ENCODE data around the gene ZBTB6.
"Not testable (repeated sequence)": the region's sequence is repeated elsewhere in the genome, so short reads cannot be mapped to it uniquely, and the experiment has no call there.

Gene ZBTB6

DNA sequence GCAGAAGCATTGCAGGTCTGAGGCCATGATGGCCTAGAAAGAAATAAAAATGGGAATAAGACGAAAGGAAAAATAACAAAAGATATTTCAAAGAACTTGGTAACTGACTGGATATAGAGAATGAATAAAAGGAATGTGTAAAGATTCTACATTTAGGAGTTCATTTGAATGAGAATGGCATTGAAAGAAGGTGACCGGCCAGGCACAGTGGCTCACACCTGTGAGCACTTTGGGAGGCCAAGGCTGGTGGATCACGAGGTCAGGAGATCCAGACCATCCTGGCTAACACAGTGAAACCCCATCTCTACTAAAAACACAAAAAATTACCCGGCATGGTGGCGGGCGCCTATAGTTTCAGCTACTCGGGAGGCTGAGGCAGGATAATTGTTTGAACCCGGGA is 9.6 kb upstream of the ZBTB6 start:
- no peak for DNase-seq

DNA sequence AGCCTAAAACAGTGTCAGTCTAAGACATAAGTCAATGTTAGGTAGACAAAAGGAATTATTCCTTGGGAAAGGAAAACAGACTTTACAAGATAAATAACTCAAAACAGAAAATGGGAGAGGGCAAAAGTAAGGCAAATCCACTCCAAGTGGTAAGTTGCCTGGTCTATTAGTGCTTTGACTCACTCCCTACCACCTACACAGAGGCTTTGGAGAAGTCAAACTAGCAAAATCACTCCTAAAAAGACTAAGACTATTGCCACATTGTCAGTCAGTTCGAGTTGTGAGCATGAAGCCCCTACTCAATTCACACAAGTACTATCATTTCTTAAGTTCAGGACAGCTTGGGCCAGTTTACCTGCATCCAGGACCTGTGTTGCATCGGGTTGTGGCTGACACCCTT is 5.2 kb upstream of the ZBTB6 start:
- DNase-seq, result no peak

DNA sequence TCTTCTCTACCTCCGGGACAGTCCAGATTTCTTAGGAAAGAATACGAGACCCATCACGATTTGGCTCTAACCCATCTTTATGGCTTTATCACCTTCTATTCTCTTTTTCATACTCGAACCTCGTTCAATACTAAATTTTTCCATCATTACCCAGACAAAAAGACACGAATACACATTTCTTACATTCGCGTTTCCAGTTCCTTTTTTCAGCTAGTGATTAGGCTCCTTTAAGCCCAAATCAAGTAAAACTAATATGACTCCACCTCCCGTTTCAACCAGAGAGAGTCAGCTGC is 506 bp downstream of the ZBTB6 start:
- no peak for DNase-seq

DNA sequence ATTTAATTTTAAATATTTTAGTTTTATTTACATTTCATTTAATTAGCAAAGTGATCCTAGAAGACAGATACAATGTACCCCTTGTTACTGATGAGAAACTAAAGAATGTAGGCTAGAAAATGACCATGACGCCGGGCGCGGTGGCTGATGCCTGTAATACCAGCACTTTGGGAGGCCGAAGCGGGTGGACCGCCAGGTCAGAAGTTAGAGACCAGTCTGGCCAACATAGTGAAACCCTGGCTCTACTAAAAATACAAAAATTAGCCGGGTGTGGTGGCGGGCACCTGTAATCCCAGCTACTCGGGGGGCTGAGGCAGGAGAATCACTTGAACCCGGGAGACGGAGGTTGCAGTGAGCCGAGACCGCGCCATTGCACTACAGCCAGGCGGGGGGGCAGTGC is 7.0 kb downstream of the ZBTB6 start:
- not testable (repeated sequence) for DNase-seq

DNA sequence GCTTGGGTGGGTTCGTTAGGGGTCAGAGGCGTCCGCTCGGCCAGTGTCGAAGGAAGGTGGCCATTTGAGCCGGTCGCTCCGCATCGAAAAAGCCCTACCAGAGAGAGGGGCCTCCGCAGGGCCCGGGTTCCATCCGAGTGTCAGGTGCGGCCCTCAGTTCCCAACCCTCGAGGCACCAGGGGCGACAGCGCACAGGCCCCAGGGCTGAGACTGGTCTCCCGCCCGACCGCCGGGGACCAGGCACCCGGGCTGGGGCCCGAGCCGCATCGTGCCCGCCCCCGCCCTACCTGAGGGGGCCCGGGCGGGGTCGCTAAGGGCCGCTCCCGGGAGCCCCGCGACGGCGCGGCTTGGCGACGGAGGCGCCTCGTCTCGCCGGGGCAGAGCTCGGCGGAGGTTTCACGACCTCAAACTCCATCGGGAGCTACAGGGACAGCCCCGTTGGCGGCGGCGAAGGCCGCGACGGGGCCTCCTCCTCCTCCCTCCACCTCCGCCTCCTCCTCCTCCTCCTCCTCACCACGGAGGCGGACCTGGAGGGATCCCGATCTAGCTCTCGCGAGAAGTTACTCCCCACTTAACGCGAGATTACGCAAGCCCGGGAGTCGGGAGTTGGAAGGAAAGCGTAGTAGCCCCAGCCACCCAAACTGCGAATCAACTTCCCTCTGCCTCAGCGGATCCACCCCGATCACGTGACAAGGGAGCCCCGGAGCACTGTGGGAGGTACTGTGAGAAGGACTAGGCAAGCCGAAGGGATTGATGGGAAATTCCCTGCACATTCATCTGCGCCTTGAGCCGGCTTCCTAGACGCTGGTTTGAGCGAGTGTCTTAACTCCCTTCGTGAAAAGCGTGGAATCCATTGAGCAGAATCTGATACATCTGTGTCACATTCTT is 8.1 kb downstream of the ZBTB6 start, which contains the start of gene RC3H2:
TSS of gene RC3H2 (minus strand) at position 537 of the 888 bp plus-strand sequence. CDS start 7,850 bp downstream, outside the sequence.
- peak; percentile 99 for DNase-seq

DNA sequence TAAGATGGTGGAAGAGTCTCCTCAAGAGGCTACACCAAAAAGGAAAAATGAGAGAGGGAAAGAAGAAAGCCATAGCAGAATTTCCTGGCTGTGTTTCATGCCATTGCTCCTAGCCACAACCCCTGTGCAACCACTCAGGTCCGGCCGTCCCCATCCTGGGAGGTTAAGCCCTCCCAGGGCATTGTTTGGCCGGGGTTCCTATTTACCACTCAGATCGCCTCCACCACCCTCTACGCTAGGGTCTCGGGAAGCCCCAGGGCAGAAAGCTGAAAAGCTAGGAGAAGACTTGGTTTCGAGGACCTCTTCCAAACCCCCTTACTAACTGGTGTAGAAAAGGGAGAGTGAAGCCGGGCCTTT is 8.7 kb downstream of the ZBTB6 start:
- peak; percentile 9 for DNase-seq

DNA sequence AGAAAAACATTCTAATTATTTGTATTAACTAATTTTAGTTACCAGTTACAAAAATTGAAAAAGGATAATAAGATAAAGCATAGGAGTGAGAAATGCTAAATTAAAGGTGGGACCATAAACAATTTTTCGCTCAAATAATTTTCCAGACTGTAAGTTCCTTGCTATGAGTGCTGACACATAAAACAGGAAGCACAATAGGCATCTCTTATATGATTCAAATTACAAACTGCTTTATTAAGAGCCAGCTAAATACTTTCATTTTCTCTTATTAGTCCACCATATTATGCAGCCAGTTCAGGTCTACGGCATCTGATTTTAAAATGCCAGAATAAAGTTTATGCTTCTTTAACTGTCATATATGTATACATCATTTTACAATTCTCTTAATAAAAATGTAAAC is 12.3 kb downstream of the ZBTB6 start:
- peak; percentile 39 for DNase-seq

DNA sequence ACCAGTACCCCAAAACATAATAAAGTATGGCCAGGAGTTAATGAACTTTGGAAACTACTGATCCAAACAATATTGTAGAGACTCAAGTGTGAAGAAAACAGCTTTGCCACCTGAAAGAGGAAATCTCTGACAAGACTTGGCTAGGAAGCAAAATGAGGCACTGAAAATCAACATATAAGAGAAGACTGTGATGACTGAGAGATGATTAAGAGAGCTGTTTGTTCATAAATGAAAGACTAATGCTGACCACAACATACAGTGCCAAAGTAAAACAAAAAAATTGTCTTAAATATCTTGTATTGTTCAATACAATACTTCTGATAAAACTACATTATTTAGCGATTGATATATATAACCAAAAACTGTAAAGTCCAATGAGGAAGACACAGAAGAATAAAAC is 15.2 kb downstream of the ZBTB6 start:
- no peak for DNase-seq

DNA sequence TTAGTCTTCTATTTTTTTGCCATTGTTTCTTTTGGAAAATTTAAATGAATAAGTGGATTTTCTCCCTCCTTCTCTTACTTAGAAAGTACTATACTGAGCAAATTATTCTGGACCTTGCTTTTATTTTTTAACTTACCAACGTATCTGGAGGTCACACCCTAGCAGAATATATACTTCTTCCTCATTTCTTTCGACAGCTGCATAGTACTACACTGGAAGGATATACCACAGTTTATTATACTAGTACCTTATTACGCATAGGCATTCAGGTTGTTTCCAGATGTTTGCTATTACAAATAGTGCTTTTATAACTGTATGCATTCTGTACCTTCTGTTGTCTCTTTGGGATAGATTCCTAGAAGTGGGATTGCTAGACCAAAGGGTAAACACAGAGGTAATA is 24.6 kb downstream of the ZBTB6 start:
- no peak for DNase-seq

DNA sequence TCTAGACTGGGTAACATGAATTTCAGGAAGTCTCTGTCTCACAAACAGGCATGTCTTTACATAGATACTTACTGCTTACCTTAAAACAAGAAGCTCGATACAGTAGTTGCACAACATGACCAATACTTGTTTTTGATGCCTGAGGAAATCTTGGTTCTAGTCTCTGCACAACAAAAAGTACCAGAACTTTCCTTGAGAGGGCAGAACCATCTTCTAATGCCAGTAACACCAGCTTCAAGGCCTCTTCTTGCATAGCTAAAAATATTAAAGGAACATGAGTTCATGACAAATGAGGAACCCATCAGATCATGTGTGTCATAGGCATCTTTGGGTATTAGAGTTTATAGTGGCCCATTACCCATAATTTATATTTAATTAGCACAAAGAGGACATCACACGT is 30.0 kb downstream of the ZBTB6 start:
- DNase-seq, result no peak

DNA sequence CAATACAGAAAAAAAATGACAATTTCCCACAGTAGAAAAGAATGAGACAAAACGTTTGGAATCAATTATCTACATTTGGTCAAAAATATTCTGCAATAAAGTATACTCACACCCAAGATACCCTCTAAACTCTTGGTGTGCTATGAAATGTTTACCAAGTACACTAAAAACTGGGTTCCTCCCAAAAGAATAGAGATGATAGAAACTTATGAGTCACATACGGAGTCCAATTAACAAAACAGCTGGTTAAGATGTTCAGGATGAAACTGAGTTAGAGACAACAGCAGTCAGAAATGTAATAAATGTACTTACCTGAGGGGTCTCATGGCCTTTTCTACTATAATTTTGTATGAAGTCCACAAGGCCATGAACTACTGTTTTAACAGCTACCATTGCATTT is 33.7 kb downstream of the ZBTB6 start:
- DNase-seq, result no peak

DNA sequence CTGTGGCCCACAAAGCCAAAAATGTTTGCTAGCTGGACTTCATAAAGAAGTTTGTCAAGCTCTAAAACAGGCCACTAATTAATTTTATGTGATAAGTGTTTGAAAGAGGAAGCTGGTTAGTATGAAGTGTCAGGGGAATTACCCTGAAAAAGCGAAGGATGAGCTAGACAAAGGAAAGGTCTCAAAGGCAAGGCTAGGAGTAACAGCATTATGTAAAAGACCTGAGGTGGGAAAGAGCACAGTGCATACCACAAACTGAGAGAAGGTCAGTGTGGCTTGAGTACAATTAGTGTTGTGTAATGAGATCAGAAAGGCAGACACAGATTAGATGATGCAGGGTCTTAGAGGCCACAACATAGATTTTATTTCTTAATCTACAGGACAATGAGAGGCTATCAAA is 37.6 kb downstream of the ZBTB6 start:
- DNase-seq, result no peak

DNA sequence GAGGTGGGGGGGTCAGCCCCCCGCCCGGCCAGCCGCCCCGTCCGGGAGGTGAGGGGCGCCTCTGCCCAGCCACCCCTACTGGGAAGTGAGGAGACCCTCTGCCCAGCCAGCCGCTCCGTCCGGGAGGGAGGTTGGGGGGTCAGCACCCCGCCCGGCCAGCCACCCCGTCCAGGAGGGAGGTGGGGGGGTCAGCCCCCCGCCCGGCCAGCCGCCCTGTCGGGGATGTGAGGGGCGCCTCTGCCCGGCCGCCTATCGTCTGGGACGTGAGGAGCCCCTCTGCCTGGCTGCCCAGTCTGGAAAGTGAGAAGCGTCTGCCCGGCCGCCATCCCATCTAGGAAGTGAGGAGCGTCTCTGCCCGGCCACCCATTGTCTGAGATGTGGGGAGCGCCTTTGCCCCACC is 45.8 kb downstream of the ZBTB6 start:
- not testable (repeated sequence) for DNase-seq

DNA sequence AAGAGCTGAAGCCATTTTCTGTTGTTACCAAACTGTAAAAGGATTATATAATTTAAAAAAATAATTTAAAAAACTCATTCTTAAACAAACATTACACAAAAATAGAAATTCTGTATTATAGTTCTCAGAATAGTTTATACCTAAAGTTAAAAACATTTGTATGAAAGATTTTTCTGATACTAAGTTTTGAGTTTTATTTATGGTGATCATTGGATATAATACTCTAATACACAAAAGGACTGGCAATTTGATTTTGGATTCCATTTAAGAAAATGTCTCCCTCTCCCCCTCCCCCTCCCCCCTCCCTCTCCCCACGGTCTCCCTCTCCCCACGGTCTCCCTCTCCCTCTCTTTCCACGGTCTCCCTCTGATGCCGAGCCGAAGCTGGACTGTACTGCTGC is 47.0 kb downstream of the ZBTB6 start:
- no peak for DNase-seq

DNA sequence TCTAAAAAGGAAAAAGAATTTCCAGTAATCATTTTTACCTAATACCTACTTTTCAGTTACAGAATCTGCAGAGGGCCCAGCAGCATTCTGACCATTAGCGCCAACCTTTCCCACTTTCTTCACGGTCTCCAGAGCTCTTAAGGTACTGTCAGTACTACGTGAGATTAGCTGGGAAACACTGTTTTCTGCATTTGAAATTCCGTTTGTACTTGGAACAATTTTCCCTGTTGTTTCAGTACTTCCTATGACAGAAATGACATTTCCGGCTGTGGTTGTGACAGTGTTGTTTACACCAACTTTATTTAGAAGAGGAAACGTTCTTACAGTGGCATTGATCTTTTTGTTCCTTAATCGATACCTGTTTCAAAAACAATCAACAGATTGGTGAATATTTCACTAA is 47.8 kb downstream of the ZBTB6 start:
- DNase-seq, result no peak

DNA sequence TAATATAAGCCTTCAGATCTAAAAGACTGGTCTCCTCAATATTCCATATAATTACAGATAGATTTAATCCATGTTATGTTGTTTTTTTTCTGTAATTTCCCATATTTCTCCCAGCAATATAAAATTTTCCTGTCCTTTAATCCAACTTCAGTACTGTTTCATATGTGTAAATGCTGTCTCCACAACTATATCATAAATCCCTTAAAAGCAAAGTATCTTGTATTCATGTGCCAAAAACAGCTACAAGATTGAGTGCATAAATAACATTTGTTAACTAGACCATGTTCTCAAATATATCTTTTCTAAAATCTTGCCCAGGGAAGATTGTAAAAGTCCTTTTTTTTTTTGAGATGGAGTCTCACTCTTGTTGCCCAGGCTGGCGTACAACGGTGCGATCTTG is 49.7 kb downstream of the ZBTB6 start:
- DNase-seq, result no peak

DNA sequence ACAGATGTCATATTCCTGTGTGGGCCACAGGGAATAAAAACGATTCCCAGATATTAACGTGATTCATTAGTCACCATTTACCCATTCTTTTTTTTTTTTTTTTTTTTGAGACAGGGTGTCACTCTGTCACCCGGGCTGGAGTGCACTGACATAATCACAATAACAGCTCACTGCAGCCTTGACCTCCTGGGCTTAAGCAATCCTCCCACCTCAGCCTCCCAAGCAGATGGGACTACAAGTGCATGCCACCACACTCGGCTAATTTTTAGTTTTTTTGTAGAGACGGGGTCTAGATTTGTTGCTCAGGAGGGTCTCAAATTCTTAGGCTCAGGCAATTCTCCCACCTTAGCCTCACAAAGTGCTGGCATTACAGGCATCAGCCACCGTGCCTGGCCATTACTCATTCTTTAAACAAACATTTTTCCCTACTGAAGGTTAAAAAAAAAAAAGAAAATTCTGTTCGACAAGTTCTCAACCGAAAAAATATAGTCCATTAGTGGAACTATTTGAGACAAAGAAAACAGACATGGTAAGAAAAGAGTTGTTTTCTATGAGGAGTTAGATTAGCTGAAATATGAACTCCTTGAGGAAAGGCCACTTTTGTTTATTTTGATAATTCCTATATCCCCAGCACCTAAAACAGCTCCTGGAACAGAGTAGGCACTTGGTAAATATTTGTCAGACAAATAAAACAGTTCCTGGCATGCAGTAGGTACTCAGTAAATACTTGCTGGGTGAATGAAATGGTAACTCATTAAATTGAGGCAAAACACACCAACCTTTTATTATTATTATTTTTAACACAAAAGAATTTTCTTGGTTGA is 52.6 kb downstream of the ZBTB6 start:
- no peak for DNase-seq

Measured in CD4-positive, alpha-beta T cell treated with Interleukin-4 for 4 hours (primary cell).